Lower leg skin (tissue), 3 donors: ENCODE results near the gene ZNF592.

Experiments used
- POLR2A ChIP-seq, 2 donors: fragments of 450-650 bp; IDR thresholded peaks; one replicate each; pipeline ENCODE4 v1.6.1; 2016 to 2017; ENCODE audit warnings: antibody characterized with exemption in 2 of 2, mild to moderate bottlenecking in 1 of 2, moderate library complexity in 1 of 2
- TF ChIP-seq, protein P1 (sequence below), 3 donors: fragments of 450-650 bp; IDR thresholded peaks; one replicate each; pipeline ENCODE4 v1.5.1; 2016; ENCODE audit warnings: antibody characterized with exemption in 3 of 3, mild to moderate bottlenecking in 3 of 3, moderate library complexity in 2 of 3

- TF ChIP-seq, protein P1, sequence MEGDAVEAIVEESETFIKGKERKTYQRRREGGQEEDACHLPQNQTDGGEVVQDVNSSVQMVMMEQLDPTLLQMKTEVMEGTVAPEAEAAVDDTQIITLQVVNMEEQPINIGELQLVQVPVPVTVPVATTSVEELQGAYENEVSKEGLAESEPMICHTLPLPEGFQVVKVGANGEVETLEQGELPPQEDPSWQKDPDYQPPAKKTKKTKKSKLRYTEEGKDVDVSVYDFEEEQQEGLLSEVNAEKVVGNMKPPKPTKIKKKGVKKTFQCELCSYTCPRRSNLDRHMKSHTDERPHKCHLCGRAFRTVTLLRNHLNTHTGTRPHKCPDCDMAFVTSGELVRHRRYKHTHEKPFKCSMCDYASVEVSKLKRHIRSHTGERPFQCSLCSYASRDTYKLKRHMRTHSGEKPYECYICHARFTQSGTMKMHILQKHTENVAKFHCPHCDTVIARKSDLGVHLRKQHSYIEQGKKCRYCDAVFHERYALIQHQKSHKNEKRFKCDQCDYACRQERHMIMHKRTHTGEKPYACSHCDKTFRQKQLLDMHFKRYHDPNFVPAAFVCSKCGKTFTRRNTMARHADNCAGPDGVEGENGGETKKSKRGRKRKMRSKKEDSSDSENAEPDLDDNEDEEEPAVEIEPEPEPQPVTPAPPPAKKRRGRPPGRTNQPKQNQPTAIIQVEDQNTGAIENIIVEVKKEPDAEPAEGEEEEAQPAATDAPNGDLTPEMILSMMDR (IDR thresholded peaks at IDR 0.05), result no peak
- no peak for TF ChIP-seq POLR2A (IDR thresholded peaks at IDR 0.05)
These were observed 56.8 kb downstream of the ZNF592 start for GRCh38 chr15:84805221-84805620.
